IMR-90 (cell line): ENCODE data around the gene DCAF6. TPM values are rescaled to one million over a fixed set of nuclear protein-coding genes. Genes with fewer than 3 reads are reported as not detected.

Source experiments
- ATAC-seq: fragments of 200-7000 bp; cut with Tn5 transposase; 2 replicates; pipeline ENCODE4 v1.9.1; 2020; ENCODE audit warnings: low read depth, mild to moderate bottlenecking, moderate library complexity
- BruUV-seq: library from RNA; stranded (reverse); fragments of 400-500 nt; replicated peaks from 2 replicates; lab custom pipeline; 2021; lab: Mats Ljungman, UMichigan
- CTCF ChIA-PET: fragments of 300-600 bp; formaldehyde crosslinking; extraction: SDS; loops from one replicate; lab custom pipeline; 2021; ENCODE audit warnings: antibody characterized with exemption; lab: Yijun Ruan, JAX
- POLR2A ChIA-PET: fragments of 300-600 bp; sonication (Branson Sonifier 250); formaldehyde crosslinking; loops from one replicate; lab custom pipeline; 2022; ENCODE audit warnings: antibody characterized with exemption; ENCODE audit not compliant: unreplicated experiment; lab: Charles Lee
- DNase-seq: peaks from one replicate; pipeline ENCODE4 v3.0.0; 2013
- H2AFZ ChIP-seq: replicated peaks from 2 replicates; pipeline ENCODE3; 2013; ENCODE audit warnings: low read length, mild to moderate bottlenecking; ENCODE audit not compliant: poor library complexity
- H2AK5ac ChIP-seq: 2 replicates; pipeline ENCODE4 v1.6.1; 2013; ENCODE audit warnings: low read depth, low read length, inconsistent platforms
- H2AK9ac ChIP-seq: replicated peaks from 2 replicates; pipeline ENCODE3; 2013; ENCODE audit warnings: mild to moderate bottlenecking, low read depth, low read length, moderate library complexity; ENCODE audit not compliant: poor library complexity
- H2BK120ac ChIP-seq: 2 replicates; pipeline ENCODE4 v1.6.1; 2013; ENCODE audit warnings: low read depth, low read length, inconsistent platforms
- H2BK15ac ChIP-seq: 3 replicates; pipeline ENCODE4 v1.6.1; 2013; ENCODE audit warnings: low read depth, low read length, inconsistent platforms
- H2BK20ac ChIP-seq: 2 replicates; pipeline ENCODE4 v1.6.1; 2013; ENCODE audit warnings: low read depth, mild to moderate bottlenecking, inconsistent platforms, low read length, moderate library complexity
- H2BK5ac ChIP-seq: 2 replicates; pipeline ENCODE4 v1.6.1; 2013; ENCODE audit warnings: mild to moderate bottlenecking, low read depth, low read length, inconsistent platforms; ENCODE audit not compliant: poor library complexity, severe bottlenecking
- H3K14ac ChIP-seq: replicated peaks from 2 replicates; pipeline ENCODE4 v1.6.1; 2013; ENCODE audit warnings: low read depth, low read length, inconsistent platforms
- H3K18ac ChIP-seq: 2 replicates; pipeline ENCODE4 v1.6.1; 2013; ENCODE audit warnings: low read depth, low read length, control low read depth
- H3K23ac ChIP-seq: 2 replicates; pipeline ENCODE4 v1.6.1; 2013; ENCODE audit warnings: low read depth, low read length, inconsistent platforms
- H3K27ac ChIP-seq: 2 replicates; pipeline ENCODE4 v1.5.1; 2013; ENCODE audit warnings: mild to moderate bottlenecking, control low read depth, low read length; ENCODE audit not compliant: insufficient read depth
- H3K27me3 ChIP-seq: 2 replicates; pipeline ENCODE4 v1.6.1; 2013; ENCODE audit warnings: low read length; ENCODE audit not compliant: control insufficient read depth, insufficient read depth
- H3K36me3 ChIP-seq: 2 replicates; pipeline ENCODE4 v1.6.1; 2013; ENCODE audit warnings: low read length, mixed read lengths; ENCODE audit not compliant: control insufficient read depth, insufficient read depth
- H3K4ac ChIP-seq: 2 replicates; pipeline ENCODE4 v1.6.1; 2013; ENCODE audit warnings: low read depth, low read length, inconsistent platforms
- H3K4me1 ChIP-seq: 2 replicates; pipeline ENCODE4 v1.6.1; 2013; ENCODE audit warnings: low read length, mixed read lengths; ENCODE audit not compliant: control insufficient read depth, insufficient read depth
- H3K4me2 ChIP-seq: 2 replicates; pipeline ENCODE4 v1.6.1; 2013; ENCODE audit warnings: low read depth, mild to moderate bottlenecking, control low read depth, low read length, moderate library complexity
- H3K4me3 ChIP-seq: 2 replicates; pipeline ENCODE4 v1.5.1; 2013; ENCODE audit warnings: low read depth, mild to moderate bottlenecking, control low read depth, low read length, moderate library complexity; ENCODE audit not compliant: insufficient read depth
- H3K56ac ChIP-seq: 2 replicates; pipeline ENCODE4 v1.6.1; 2013; ENCODE audit warnings: low read length, inconsistent platforms; ENCODE audit not compliant: insufficient read depth; ENCODE audit errors: extremely low read depth
- H3K79me1 ChIP-seq, 2 experiments: 2 replicates each; pipeline ENCODE4 v1.6.1; 2013; ENCODE audit warnings: low read length in 2 of 2, inconsistent platforms in 1 of 2, low read depth in 1 of 2
- H3K9ac ChIP-seq: 2 replicates; pipeline ENCODE4 v1.6.1; 2013; ENCODE audit warnings: low read depth, low read length, control low read depth
- H3K9me1 ChIP-seq: 2 replicates; pipeline ENCODE4 v1.6.1; 2013; ENCODE audit warnings: low read length, inconsistent platforms; ENCODE audit not compliant: insufficient read depth
- H3K9me3 ChIP-seq: 2 replicates; pipeline ENCODE4 v1.6.1; 2013; ENCODE audit warnings: low read length; ENCODE audit not compliant: control insufficient read depth, insufficient read depth
- H4K20me1 ChIP-seq: 2 replicates; pipeline ENCODE4 v1.6.1; 2013; ENCODE audit warnings: low read length, inconsistent platforms; ENCODE audit not compliant: insufficient read depth
- H4K5ac ChIP-seq: 2 replicates; pipeline ENCODE4 v1.6.1; 2013; ENCODE audit warnings: mild to moderate bottlenecking, low read depth, low read length, control low read depth
- H4K8ac ChIP-seq, 2 experiments: 2 replicates each; pipeline ENCODE4 v1.6.1; 2013; ENCODE audit warnings: low read depth in 2 of 2, low read length in 2 of 2, control low read depth in 1 of 2, inconsistent platforms in 1 of 2
- H4K91ac ChIP-seq: 2 replicates; pipeline ENCODE4 v1.6.1; 2013; ENCODE audit warnings: low read depth, low read length, inconsistent platforms; ENCODE audit not compliant: insufficient read depth
- BHLHE40 ChIP-seq: fragments of 150-350 bp; IDR thresholded peaks from 2 replicates; pipeline ENCODE4 v1.6.1; 2016; ENCODE audit warnings: mild to moderate bottlenecking, low read depth, low read length
- MAFK ChIP-seq: IDR thresholded peaks from 2 replicates; pipeline ENCODE4 v1.6.1; 2012; ENCODE audit warnings: low read depth, low read length, improper control_type of control experiment
- RAD21 ChIP-seq: IDR thresholded peaks from 2 replicates; pipeline ENCODE4 v1.6.1; 2012; ENCODE audit warnings: low read length, improper control_type of control experiment
- WGBS, 2 experiments: methylation state at CpG; one replicate each; pipeline versions ENCODE4 v1.1.5 to v1.1.7; 2013; ENCODE audit warnings: missing lambda C conversion rate in 2 of 2; ENCODE audit not compliant: insufficient read length in 1 of 2; ENCODE audit errors: extremely low coverage in 2 of 2; 5-methylcytosine and 5-hydroxymethylcytosine counted together
- dilution Hi-C: fragments of 300-500 bp; cut with HindIII; formaldehyde crosslinking; loops from one replicate; pipeline ENCODE4 v1.14.3; 2018; ENCODE audit warnings: low sequenced_read_pairs; ENCODE audit not compliant: unreplicated experiment
- in situ Hi-C: fragments of 300-500 bp; cut with MboI; formaldehyde crosslinking; loops from 3 replicates; pipeline ENCODE4 v1.14.3; 2019; ENCODE audit warnings: low sequenced_read_pairs, inconsistent platforms, mixed read lengths
- intact Hi-C: fragments of 100-400 bp; cut with micrococcal nuclease; formaldehyde crosslinking; loops from 2 replicates; pipeline ENCODE4 v1.10.0; 2022
- polyA plus RNA-seq, 3 experiments: library from polyadenylated mRNA; depleted of rRNA; stranded (reverse); fragments of >200 nt; gene quantifications; 2 replicates each; pipeline ENCODE4 v1.2.3, GENCODE V29; 2012; ENCODE audit warnings: low replicate concordance in 1 of 3
- total RNA-seq: library from RNA; depleted of rRNA; stranded (reverse); fragments of >200 nt; gene quantifications from 2 replicates; pipeline ENCODE4 v1.2.3, GENCODE V29; 2012

DCAF6 gene
- total and polyA plus RNA-seq, 2 of the 4 experiments (the other 2 are of a cell fraction): 60.4 to 88.7 TPM

GRCh38 chr1:167973832-167974231 lies 37.3 kb downstream of the DCAF6 start:
- POLR2A ChIA-PET: no interaction called here
- Histone ChIP-seq H3K9me1 (no peaks in the 10 kb centered on the region), H4K20me1 (peaks cover 6% of the 10 kb centered on the region; the same call in 1 of the 2 replicates), H4K5ac (no peak overlapping the region), H3K23ac (no peak overlapping the region), H3K4me2 (no peak overlapping the region), H2BK5ac (no peak overlapping the region), H3K4me1 (no peaks in the 10 kb centered on the region), H2BK120ac (no peak overlapping the region), H2BK20ac (no peak overlapping the region), H3K79me1 (peaks cover 17 to 30% of the 10 kb centered on the region in 2 experiments; a peak in 3 of 4 replicates), H2AFZ (no peak overlapping the region), H3K4ac (no peak overlapping the region), H2AK5ac (no peak overlapping the region), H3K14ac (no peak overlapping the region), H3K36me3 (peaks cover 12% of the 10 kb centered on the region; the same call in 1 of the 2 replicates), H3K18ac (no peak overlapping the region), H4K8ac (no peak overlapping the region), H3K27me3 (no peaks in the 10 kb centered on the region), H2BK15ac (no peak overlapping the region), H3K9ac (no peak overlapping the region), H3K56ac (no peak overlapping the region), H3K9me3 (no peaks in the 10 kb centered on the region), H4K91ac (no peak overlapping the region), H2AK9ac (no peak overlapping the region), H3K4me3 (no peak overlapping the region), H3K27ac (no peak overlapping the region)
- CTCF ChIA-PET: no interaction called here
- DNase-seq (no peak), ATAC-seq (no peak)
- dilution Hi-C loops (no loop called here), intact Hi-C loops (no loop called here), in situ Hi-C loops (no loop called here)
- BruUV-seq: no TSS peak
- TF ChIP-seq MAFK (0 out of 2 replicates have a peak, but pooled peaks have one; percentile 13), BHLHE40 (no peak), RAD21 (no peak)
- no CpG with 5 or more reads among the region's 2 CpGs for WGBS, 2 experiments
